ENCODE measurements around the gene TIMM29. TPM values are rescaled to one million over a fixed set of nuclear protein-coding genes. Genes with fewer than 3 reads are reported as not detected.

Gene TIMM29
- total and polyA plus RNA-seq, 2 of the 13 experiments (the other 11 are each of a cell fraction or from before 2014, with no cell fraction given) = 7.1 to 33.8 TPM

GRCh38 chr19:10971107-10971726 lies 42.6 kb downstream of the TIMM29 start:
- DNase-seq (ENCODE audit: low spot score) = no peak
- CTCF ChIA-PET (ENCODE audit: low intra/inter-chr PET ratio, low total read pairs) = no interaction called here
- Histone ChIP-seq H3K4me3 (replicated peaks in 1 of 3; ENCODE audit: insufficient read depth in 1 of 3, low read depth in 2 of 3, low read length in 3 of 3) (no peak overlapping the region), H3K27me3 (ENCODE audit: control insufficient read depth in 1 of 2, insufficient read depth in 2 of 2, low read length in 2 of 2) (no peaks in the 10 kb centered on the region), H2AFZ (ENCODE audit: low read length) (no peak overlapping the region), H3K27ac (ENCODE audit: extremely low read length, insufficient read depth, low read length) (no peak overlapping the region), H4K20me1 (ENCODE audit: insufficient read depth, low read length) (no peaks in the 10 kb centered on the region; the same call in 1 of the 2 replicates), H3K9me3 (ENCODE audit: low read length) (no peaks in the 10 kb centered on the region), H3K9ac (ENCODE audit: insufficient read depth, low read depth, low read length) (no peak overlapping the region), H3K4me1 (ENCODE audit: insufficient read depth, low read length) (peaks cover 11% of the 10 kb centered on the region), H3K4me2 (ENCODE audit: low read depth, low read length) (no peak overlapping the region), H3K36me3 (replicated peaks in 1 of 2; ENCODE audit: control insufficient read depth in 1 of 2, insufficient read depth in 2 of 2, low read length in 2 of 2) (0 out of 5 replicates have a peak, but pooled peaks cover 0 to 3% of the 10 kb centered on the region in 2 experiments), H3K79me2 (ENCODE audit: insufficient read depth, low read length) (peaks cover 72% of the 10 kb centered on the region)
- no TSS peak for BruUV-seq (replicated peaks)
- 96% methylated on average over 8 of the region's 8 CpGs for WGBS (ENCODE audit: low lambda C conversion rate)
- intact Hi-C loops (cut with micrococcal nuclease; ENCODE audit: unreplicated experiment) = no loop called here
- ATAC-seq = no peak
- in situ Hi-C loops (cut with HindIII; ENCODE audit: extremely low pct_ligation_motif_present, low pct_unique_long_range_greater_than_20kb) = no loop called here
- FAIRE-seq = no peak
- POLR2A ChIA-PET = interaction anchor here (1.7 kb wide), 1 partner anchor 35 kb away, joined by 5 read pairs; no protein-coding TSS in a partner anchor
- TF ChIP-seq U2AF1 (optimal IDR thresholded peaks at IDR 0.05; ENCODE audit: low read depth, low read length) (no peak), ZNF180 (CRISPR knock-in tag; IDR thresholded peaks at IDR 0.05; ENCODE audit: borderline replicate concordance, low read depth) (no peak), CEBPG (CRISPR knock-in tag; IDR thresholded peaks at IDR 0.05) (no peak), ZNF780A (CRISPR knock-in tag; IDR thresholded peaks at IDR 0.05) (no peak), SOX6 (IDR thresholded peaks at IDR 0.05) (no peak), SOX6 (CRISPR knock-in tag; IDR thresholded peaks at IDR 0.05) (no peak), DRAP1 (CRISPR knock-in tag; IDR thresholded peaks at IDR 0.05) (no peak), KDM3A (CRISPR knock-in tag; IDR thresholded peaks at IDR 0.05; ENCODE audit: low read depth) (no peak), ZNF275 (CRISPR knock-in tag; IDR thresholded peaks at IDR 0.05; ENCODE audit: borderline replicate concordance) (no peak)
- TF ChIP-seq, protein P1, sequence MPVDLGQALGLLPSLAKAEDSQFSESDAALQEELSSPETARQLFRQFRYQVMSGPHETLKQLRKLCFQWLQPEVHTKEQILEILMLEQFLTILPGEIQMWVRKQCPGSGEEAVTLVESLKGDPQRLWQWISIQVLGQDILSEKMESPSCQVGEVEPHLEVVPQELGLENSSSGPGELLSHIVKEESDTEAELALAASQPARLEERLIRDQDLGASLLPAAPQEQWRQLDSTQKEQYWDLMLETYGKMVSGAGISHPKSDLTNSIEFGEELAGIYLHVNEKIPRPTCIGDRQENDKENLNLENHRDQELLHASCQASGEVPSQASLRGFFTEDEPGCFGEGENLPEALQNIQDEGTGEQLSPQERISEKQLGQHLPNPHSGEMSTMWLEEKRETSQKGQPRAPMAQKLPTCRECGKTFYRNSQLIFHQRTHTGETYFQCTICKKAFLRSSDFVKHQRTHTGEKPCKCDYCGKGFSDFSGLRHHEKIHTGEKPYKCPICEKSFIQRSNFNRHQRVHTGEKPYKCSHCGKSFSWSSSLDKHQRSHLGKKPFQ (CRISPR knock-in tag; IDR thresholded peaks at IDR 0.05; ENCODE audit: insufficient replicate concordance) = no peak
- TF ChIP-seq, protein P2, sequence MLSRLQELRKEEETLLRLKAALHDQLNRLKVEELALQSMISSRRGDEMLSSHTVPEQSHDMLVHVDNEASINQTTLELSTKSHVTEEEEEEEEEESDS (CRISPR knock-in tag; IDR thresholded peaks at IDR 0.05; ENCODE audit: borderline replicate concordance) = no peak

Measured in HepG2 (cell line).